ENCODE measurements around the gene ZNF14. TPM values are rescaled to one million over a fixed set of nuclear protein-coding genes. Genes with fewer than 3 reads are reported as not detected.

The ZNF14 gene
- polyA plus RNA-seq, 3 donors, result 0.88 to 2.1 (median 1.2) TPM

DNA sequence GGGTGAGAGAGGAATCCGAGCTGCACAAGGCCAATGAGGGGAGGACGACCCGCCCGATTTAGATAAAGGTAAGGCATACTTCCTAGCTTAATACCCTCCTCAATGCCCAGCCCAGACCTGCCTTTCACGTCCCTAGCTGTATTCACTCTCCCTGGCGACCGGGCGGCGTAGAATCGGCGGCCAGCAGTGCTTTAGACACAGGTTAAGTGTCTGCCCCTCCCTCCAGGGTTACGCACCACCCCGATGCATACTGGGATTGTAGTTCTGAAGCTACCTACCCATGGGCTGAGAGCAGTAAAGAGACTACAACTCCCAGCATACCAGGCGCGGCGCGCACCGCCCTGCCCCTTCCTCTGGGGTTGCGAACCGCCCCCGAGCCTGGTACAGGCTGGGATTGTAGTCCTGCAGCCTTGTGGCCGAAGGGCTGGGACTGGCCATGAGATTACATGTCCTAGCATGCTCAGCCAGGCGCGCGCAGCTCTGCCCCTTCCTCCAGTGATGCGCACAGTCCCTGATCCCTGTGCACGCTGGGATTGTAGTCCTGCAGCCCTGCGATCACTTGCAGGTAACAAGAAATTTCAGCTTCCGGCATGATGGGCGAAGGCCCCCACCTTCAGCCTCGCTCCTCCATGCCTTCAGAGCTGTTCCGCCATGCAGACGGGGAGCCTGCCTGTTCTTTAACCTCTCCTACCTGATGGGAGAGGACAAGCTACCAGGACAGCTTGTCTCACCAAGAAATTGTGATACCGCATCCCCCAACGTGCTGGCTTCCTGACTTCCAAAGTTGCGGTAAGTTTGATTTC lies 43.5 kb upstream of the ZNF14 start:
- peak; percentile 90 to 95 (median 94) for DNase-seq
- H3K4me1 Mint-ChIP-seq, result peaks cover 18% of the 10 kb centered on the region
- H3K79me2 ChIP-seq (ENCODE audit: insufficient read depth, low read length), result peaks cover 4% of the 10 kb centered on the region
- peaks cover 2 to 19% of the 10 kb centered on the region in 2 donors for H3K36me3 Mint-ChIP-seq
- H3K36me3 ChIP-seq (replicated peaks in 1 of 2; ENCODE audit: control insufficient read depth in 1 of 2, insufficient read depth in 2 of 2, low read length in 2 of 2), result no peaks in the 10 kb centered on the region
- no peaks in the 10 kb centered on the region for H3K27me3 Mint-ChIP-seq (ENCODE audit: low read depth in 3 of 3)
- H3K4me2 ChIP-seq (replicated peaks; ENCODE audit: extremely low read depth, low read length, poor library complexity, severe bottlenecking), result peak overlapping the region; percentile 82
- TF ChIP-seq, protein P1, sequence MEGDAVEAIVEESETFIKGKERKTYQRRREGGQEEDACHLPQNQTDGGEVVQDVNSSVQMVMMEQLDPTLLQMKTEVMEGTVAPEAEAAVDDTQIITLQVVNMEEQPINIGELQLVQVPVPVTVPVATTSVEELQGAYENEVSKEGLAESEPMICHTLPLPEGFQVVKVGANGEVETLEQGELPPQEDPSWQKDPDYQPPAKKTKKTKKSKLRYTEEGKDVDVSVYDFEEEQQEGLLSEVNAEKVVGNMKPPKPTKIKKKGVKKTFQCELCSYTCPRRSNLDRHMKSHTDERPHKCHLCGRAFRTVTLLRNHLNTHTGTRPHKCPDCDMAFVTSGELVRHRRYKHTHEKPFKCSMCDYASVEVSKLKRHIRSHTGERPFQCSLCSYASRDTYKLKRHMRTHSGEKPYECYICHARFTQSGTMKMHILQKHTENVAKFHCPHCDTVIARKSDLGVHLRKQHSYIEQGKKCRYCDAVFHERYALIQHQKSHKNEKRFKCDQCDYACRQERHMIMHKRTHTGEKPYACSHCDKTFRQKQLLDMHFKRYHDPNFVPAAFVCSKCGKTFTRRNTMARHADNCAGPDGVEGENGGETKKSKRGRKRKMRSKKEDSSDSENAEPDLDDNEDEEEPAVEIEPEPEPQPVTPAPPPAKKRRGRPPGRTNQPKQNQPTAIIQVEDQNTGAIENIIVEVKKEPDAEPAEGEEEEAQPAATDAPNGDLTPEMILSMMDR (IDR thresholded peaks at IDR 0.05), result no peak
- H3K4me3 Mint-ChIP-seq, result peak overlapping the region; percentile 91 to 94
- peaks cover 31 to 35% of the 10 kb centered on the region in 2 donors for H3K9me3 ChIP-seq (replicated peaks in 1 of 2; ENCODE audit: control insufficient read depth in 1 of 2, insufficient read depth in 1 of 2, low read length in 2 of 2)
- H3K27ac ChIP-seq (ENCODE audit: low read depth in 1 of 2, low read length in 2 of 2), result peak overlapping the region in 1 of 2 donors; percentile 73
- peak overlapping the region; percentile 94 for H2AFZ ChIP-seq (ENCODE audit: insufficient read depth, low read depth, low read length, poor library complexity, severe bottlenecking)
- H3K9me3 Mint-ChIP-seq, result peaks cover 19 to 54% (median 41%) of the 10 kb centered on the region in 7 donors
- peak overlapping the region; percentile 63 for H3K9ac ChIP-seq (ENCODE audit: insufficient read depth, low read length, poor library complexity, severe bottlenecking)
- intact Hi-C loops (cut with micrococcal nuclease), result loop anchor here (1.0 to 10.0 kb wide), 8 partner anchors 43 to 242 kb away; partner anchors contain the start of genes ZNF14 (in 2 of the 2), ZNF506 (in 2 of the 2), CILP2 (in 1 of the 2) and ZNF101 (in 1 of the 2)
- H3K27ac Mint-ChIP-seq, result peak overlapping the region; percentile 72 to 90 (median 82)
- H3K4me3 ChIP-seq (replicated peaks in 1 of 3; ENCODE audit: low read depth in 2 of 3, low read length in 3 of 3), result peak overlapping the region; percentile 55 to 82 (median 63)
- H4K20me1 ChIP-seq (ENCODE audit: insufficient read depth, low read length), result no peaks in the 10 kb centered on the region
- no peaks in the 10 kb centered on the region for H3K27me3 ChIP-seq (ENCODE audit: control insufficient read depth in 2 of 2, insufficient read depth in 2 of 2, low read length in 2 of 2)
- peaks cover 12 to 16% of the 10 kb centered on the region in 2 donors for H3K4me1 ChIP-seq (ENCODE audit: control insufficient read depth in 1 of 2, insufficient read depth in 2 of 2, low read length in 2 of 2)
- 0% methylated on average over 34 of the region's 36 CpGs for WGBS (ENCODE audit: insufficient coverage)

DNA sequence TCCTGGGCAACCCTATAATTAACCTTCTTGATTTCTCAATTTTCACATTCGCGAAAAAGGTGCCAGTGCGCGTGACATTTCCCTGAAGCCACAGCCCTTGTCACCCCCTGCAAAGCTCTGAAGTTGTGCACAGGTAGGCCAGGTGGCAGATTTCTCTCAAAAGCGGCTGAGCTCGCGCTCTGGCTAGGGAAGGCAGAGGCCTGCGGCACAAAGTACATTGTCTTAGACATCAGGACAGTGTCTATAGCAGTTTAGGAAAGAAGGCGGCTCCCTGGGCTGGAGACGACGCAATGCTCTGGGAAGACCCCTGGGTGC lies 42.9 kb upstream of the ZNF14 start:
- peaks cover 4% of the 10 kb centered on the region for H3K79me2 ChIP-seq (ENCODE audit: insufficient read depth, low read length)
- Mint-ChIP-seq H3K36me3 (peaks cover 2 to 19% of the 10 kb centered on the region in 2 donors), H3K4me3 (peak overlapping the region; percentile 91 to 94), H3K4me1 (peaks cover 18% of the 10 kb centered on the region), H3K9me3 (peaks cover 22 to 50% (median 38%) of the 10 kb centered on the region in 7 donors), H3K27me3 (ENCODE audit: low read depth in 3 of 3) (no peaks in the 10 kb centered on the region), H3K27ac (peak overlapping the region; percentile 23 to 90 (median 73))
- no peak for DNase-seq
- TF ChIP-seq, protein P1 (IDR thresholded peaks at IDR 0.05), result no peak
- no peaks in the 10 kb centered on the region for H3K27me3 ChIP-seq (ENCODE audit: control insufficient read depth in 2 of 2, insufficient read depth in 2 of 2, low read length in 2 of 2)
- peak overlapping the region in 1 of 2 donors; percentile 73 for H3K27ac ChIP-seq (ENCODE audit: low read depth in 1 of 2, low read length in 2 of 2)
- WGBS (ENCODE audit: insufficient coverage), result 0% methylated on average over 11 of the region's 11 CpGs
- H3K4me2 ChIP-seq (replicated peaks; ENCODE audit: extremely low read depth, low read length, poor library complexity, severe bottlenecking), result peak overlapping the region; percentile 82
- H3K36me3 ChIP-seq (replicated peaks in 1 of 2; ENCODE audit: control insufficient read depth in 1 of 2, insufficient read depth in 2 of 2, low read length in 2 of 2), result no peaks in the 10 kb centered on the region
- peak overlapping the region; percentile 63 for H3K9ac ChIP-seq (ENCODE audit: insufficient read depth, low read length, poor library complexity, severe bottlenecking)
- H3K9me3 ChIP-seq (replicated peaks in 1 of 2; ENCODE audit: control insufficient read depth in 1 of 2, insufficient read depth in 1 of 2, low read length in 2 of 2), result peaks cover 27 to 30% of the 10 kb centered on the region in 2 donors
- H3K4me1 ChIP-seq (ENCODE audit: control insufficient read depth in 1 of 2, insufficient read depth in 2 of 2, low read length in 2 of 2), result peaks cover 12 to 16% of the 10 kb centered on the region in 2 donors
- peak overlapping the region; percentile 55 to 82 (median 63) for H3K4me3 ChIP-seq (replicated peaks in 1 of 3; ENCODE audit: low read depth in 2 of 3, low read length in 3 of 3)
- intact Hi-C loops (cut with micrococcal nuclease), result loop anchor here (1.0 to 10.0 kb wide), 8 partner anchors 43 to 241 kb away; partner anchors contain the start of genes ZNF14 (in 2 of the 2), ZNF506 (in 2 of the 2), CILP2 (in 1 of the 2) and ZNF101 (in 1 of the 2)
- H2AFZ ChIP-seq (ENCODE audit: insufficient read depth, low read depth, low read length, poor library complexity, severe bottlenecking), result peak overlapping the region; percentile 94
- H4K20me1 ChIP-seq (ENCODE audit: insufficient read depth, low read length), result no peaks in the 10 kb centered on the region
